HL-60/S4 treated with retinoic acid at 250 ng/mL for 4 days and 3 days (cell line): ENCODE data around the gene ADORA1.

Source experiments
- in situ Hi-C: fragments of 300-500 bp; cut with MboI; formaldehyde crosslinking; loops from 2 replicates; pipeline ENCODE4 v1.7.0; 2022; ENCODE audit warnings: low sequenced_read_pairs

The ADORA1 gene

DNA sequence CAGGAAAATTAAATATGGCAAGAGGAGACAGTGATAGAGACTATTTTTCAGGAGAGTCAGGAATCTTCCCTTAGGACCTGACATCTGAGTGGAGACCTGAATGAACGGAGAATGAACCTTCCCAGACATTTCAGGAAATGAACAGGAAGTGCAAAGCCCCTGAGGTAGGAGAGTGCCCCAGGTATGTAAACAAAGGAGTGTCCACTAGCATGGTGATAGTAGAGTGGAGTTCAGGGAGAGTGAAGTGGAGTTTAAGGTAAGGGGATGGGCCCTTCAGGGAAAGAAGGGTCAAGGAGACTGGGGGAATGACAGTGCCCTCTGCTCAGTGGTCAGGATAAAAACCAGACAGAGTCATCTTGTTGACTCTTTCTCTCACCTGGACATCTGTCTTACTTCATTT lies 28.8 kb downstream of the ADORA1 start:
- in situ Hi-C loops = no loop called here

DNA sequence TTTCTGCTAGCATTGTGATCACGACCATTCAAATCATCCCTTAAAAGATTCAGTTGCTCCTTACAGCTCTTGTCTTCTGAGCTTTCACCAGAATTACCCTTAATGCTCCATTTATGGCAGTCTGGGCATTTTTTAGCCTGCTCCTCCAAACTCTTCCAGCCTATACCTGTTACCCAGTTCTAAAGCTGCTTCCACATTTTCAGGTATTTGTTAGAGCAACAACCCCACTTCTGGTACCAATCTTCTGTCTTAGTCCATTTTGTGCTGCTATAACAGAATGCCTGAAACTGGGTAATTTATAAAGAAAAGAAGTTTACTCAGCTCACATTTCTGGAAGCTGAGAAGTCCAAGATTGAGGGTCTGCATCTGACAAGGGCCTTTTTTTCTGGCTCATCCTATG lies 30.9 kb downstream of the ADORA1 start:
- in situ Hi-C loops = no loop called here

DNA sequence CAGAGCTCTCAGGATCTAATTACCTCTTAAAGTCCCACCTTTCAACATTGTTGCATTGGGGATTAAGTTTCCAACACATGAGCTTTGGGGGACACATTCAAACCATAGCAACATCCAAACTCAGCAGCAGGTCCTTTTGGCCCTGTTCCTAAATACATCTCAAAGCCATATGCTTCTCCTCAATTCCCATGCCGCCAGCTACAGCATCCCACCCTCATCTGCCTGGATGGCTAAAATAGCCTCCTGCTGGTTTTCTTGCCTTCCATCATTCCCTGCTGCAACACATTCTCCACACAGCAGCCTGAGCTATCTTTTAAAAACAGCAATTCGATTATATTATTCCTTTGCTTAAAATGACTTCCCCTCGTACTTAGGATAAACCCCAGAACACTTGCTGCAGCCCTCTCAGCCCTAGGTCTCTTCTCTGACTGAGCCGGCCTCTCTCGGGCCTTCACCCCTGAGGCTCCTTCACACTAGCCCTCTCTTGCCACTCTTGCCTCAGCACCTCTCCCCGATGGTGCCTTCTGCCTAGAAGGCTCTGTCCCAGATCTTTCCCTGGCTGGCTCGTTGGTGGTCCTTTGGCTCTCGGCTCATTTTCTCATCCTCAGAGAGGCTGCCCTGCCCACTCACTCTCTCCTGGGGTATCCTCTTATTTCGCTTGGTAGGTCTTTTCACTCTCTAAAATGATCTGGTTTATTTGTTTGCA lies 31.6 kb downstream of the ADORA1 start:
- in situ Hi-C loops = no loop called here

DNA sequence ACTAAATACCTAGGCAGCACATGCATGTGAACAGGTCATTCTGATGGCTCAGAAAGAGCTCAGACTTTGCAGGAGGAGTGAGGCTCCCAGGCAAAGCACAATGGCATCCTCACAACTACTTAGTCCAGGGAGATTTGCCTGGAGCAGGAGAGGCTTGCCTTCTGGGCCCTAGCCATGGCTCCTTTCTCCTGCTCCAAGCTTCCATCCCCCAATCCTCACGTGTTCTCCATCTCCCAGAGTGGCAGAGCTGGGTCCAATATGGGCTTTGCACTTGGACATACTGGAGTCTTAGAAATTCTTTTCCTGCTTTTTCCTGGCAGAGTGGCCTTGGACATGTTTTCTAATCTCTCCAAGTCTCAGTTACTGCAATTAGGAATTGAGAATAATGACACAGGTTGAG lies 32.3 kb downstream of the ADORA1 start:
- in situ Hi-C loops = no loop called here

DNA sequence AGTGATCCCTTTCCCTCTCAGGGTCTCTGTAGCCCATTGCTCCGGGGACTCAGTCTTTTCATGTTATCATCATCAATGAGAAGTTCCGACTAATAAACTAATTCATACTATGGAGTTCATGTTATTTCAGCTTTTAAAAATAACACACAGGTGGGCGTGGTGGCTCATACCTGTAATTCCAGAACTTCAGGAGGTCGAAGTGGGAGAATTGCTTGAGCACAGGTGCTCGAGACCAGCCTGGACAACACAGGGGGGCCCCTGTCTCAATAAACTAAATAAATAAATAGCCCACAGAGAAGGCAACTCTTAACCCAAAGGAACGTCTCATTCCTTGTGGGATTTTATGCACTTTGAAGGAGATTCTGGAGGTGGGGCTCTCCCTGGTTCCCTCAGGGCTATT lies 33.6 kb downstream of the ADORA1 start:
- in situ Hi-C loops = no loop called here

DNA sequence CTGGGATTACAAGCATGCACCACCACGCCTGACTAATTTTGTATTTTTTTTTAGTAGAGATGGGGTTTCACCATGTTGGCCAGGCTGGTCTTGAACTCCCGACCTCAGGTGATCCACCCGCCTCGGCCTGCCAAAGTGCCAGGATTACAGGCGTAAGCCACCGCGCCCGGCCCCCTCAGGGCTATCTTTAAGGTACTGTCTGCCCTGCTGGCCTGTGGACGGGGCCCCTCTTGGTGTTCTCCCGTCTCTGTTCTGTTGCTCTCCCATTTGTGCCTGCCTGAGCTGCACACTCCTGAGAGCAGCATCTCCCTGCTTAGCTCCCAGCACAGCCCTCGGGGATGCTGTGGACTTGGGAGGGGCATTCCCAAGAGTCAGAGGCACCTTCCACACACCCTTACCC lies 34.2 kb downstream of the ADORA1 start:
- in situ Hi-C loops = no loop called here

DNA sequence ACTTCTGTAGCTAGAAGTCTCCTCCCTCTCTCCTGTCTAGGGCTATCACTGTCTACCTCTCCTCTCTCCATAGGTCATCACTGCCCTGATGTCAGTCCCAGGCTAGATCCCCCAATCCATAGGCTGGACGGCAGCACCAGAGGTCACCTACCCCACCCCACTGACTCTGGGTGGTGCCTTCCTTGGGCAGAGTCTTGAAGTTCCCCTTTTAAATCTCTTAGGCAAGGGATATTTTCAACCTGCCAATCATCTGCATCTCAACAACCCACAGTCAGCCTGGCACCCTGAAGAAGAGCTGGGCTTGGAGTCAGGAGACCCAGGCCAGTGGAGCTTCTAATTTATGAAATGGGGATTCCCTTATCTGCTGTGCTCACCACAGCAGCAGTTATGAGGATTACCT lies 34.9 kb downstream of the ADORA1 start:
- in situ Hi-C loops = no loop called here

DNA sequence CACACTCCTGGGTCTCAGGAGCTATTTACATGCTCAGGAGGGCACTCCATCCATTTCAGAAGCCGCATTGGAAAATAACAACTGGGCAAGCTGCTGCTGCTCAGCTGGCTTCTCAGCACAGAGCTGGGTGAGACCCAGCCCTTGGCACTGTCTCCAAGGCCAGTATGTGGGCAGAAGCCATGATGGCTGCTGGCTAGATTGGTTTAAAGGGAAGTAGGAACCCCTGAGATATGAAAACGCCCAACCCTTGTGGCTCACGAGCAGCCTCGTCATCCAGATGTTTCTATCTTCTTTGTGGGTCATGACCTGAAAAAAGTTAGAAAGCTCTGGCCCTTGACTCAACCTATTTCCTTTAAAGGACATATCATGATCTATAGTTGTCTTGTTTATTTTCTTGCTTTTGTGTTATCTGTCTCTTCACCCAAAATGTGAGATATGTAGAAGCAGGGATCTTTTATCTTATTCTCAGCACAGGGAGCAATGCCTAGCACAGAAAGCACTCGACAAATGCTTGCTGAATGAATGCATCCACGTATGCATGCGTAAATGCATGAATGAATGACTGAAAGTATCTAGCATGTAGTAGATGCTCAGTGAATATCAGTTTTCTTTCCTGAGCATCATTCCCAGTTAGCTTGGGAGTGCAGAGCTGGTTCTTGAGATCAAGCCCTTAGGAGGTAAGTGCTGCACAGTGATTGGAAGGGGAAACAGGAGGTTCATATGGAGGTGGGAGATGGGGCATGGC lies 36.5 kb downstream of the ADORA1 start:
- in situ Hi-C loops = no loop called here

DNA sequence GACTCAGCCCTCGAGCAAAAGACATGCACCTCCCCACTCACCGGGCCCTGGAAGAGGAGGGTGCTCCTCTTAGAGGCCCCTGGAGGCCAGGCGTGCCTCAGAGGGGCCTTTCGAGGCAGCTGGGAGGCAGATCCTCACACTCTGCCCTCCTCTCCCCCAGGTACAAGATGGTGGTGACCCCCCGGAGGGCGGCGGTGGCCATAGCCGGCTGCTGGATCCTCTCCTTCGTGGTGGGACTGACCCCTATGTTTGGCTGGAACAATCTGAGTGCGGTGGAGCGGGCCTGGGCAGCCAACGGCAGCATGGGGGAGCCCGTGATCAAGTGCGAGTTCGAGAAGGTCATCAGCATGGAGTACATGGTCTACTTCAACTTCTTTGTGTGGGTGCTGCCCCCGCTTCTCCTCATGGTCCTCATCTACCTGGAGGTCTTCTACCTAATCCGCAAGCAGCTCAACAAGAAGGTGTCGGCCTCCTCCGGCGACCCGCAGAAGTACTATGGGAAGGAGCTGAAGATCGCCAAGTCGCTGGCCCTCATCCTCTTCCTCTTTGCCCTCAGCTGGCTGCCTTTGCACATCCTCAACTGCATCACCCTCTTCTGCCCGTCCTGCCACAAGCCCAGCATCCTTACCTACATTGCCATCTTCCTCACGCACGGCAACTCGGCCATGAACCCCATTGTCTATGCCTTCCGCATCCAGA lies 37.7 kb downstream of the ADORA1 start:
- in situ Hi-C loops = no loop called here

DNA sequence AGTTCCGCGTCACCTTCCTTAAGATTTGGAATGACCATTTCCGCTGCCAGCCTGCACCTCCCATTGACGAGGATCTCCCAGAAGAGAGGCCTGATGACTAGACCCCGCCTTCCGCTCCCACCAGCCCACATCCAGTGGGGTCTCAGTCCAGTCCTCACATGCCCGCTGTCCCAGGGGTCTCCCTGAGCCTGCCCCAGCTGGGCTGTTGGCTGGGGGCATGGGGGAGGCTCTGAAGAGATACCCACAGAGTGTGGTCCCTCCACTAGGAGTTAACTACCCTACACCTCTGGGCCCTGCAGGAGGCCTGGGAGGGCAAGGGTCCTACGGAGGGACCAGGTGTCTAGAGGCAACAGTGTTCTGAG lies 38.3 kb downstream of the ADORA1 start:
- in situ Hi-C loops = no loop called here

DNA sequence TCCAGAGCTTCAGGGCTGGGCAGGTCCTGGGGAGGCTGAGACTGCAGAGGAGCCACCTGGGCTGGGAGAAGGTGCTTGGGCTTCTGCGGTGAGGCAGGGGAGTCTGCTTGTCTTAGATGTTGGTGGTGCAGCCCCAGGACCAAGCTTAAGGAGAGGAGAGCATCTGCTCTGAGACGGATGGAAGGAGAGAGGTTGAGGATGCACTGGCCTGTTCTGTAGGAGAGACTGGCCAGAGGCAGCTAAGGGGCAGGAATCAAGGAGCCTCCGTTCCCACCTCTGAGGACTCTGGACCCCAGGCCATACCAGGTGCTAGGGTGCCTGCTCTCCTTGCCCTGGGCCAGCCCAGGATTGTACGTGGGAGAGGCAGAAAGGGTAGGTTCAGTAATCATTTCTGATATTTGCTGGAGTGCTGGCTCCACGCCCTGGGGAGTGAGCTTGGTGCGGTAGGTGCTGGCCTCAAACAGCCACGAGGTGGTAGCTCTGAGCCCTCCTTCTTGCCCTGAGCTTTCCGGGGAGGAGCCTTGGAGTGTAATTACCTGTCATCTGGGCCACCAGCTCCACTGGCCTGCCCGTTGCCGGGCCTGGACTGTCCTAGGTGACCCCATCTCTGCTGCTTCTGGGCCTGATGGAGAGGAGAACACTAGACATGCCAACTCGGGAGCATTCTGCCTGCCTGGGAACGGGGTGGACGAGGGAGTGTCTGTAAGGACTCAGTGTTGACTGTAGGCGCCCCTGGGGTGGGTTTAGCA lies 38.8 kb downstream of the ADORA1 start:
- in situ Hi-C loops = no loop called here

DNA sequence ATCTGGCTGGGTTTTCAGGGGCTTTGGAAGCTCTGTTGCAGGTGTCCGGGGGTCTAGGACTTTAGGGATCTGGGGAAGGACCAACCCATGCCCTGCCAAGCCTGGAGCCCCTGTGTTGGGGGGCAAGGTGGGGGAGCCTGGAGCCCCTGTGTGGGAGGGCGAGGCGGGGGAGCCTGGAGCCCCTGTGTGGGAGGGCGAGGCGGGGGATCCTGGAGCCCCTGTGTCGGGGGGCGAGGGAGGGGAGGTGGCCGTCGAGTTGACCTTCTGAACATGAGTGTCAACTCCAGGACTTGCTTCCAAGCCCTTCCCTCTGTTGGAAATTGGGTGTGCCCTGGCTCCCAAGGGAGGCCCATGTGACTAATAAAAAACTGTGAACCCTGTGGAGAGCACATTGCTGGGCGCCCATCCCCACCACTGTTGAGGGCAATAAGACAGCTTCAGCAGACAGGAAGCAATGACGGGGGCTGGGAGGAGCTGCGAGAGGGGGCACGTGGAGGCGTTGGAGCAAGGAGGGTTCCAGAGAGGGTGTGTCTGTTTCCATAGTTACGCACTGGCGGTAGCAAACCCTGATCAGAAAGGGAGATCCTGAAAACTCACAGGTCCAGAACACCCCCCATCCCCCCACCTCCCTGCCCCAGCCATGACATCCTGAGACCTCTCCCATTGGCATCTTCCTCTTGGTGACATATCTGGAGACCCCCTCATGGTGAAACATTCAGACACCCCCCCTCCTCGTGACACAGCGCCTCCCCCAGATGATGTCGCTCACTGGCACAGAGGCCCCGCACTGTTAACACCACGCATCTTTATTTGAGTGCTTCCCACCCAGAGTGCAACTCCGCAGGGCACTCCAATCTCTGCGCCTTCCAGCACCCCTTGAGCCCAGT lies 39.7 kb downstream of the ADORA1 start:
- in situ Hi-C loops = no loop called here

DNA sequence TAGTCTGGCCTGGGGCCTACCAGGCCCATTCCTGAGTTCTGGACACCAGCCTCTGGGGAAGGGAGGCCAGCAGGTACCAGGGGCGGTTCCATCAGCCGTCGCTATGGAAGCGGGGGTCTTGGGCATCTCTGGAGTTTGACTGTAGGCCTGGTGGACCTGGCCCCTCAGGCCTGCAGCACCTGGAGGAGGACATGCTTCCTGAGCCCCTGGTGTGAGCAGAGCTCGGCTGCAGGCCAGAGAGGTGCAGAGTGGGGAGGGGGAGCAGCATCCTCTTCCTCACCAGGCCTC lies 40.3 kb downstream of the ADORA1 start:
- in situ Hi-C loops = no loop called here

DNA sequence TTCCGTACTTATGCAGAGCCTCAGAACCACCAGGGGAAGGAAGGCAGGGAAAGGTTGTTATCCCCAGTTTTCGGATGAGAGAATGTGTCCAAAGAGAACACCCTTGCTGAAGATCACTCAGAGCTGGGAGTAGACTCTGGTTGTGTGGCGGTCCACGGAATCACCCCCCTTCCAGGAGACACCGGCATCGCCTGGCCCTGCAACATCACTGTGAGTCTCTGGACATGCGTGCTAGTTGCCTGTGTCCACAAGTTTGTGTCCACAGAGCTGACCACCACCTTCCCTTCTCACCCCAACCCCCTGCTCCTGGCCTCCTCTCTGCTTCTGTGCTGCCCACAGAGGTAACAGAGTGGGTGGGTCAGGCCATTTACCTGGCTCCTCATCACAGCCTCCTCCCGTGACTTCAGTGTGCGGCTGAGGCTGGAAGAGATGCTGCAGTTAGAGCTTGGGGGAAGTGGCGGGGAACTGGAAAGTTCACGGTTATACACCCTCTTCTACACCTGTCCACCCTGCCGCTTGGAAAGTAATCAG lies 40.8 kb downstream of the ADORA1 start:
- in situ Hi-C loops = no loop called here

DNA sequence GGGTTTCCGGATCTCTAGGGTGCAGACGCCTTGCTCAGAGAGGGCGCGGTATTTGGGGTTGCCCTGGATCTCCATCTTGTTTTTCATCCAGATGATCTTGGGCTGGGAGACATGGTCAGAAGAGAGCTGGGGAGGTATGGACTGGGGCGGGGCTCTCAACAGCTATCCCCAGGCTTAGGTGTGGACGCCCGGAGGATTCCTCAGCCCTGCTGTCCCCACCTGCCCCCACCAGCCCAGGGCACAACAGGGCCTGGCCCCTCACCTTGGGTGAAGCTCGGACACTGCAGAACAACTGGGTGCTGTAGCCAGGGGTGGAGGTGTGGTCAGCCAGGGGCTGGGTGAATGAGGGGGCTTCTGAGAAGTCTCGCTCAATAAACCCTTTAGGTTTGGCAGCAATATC lies 41.5 kb downstream of the ADORA1 start:
- in situ Hi-C loops = no loop called here

DNA sequence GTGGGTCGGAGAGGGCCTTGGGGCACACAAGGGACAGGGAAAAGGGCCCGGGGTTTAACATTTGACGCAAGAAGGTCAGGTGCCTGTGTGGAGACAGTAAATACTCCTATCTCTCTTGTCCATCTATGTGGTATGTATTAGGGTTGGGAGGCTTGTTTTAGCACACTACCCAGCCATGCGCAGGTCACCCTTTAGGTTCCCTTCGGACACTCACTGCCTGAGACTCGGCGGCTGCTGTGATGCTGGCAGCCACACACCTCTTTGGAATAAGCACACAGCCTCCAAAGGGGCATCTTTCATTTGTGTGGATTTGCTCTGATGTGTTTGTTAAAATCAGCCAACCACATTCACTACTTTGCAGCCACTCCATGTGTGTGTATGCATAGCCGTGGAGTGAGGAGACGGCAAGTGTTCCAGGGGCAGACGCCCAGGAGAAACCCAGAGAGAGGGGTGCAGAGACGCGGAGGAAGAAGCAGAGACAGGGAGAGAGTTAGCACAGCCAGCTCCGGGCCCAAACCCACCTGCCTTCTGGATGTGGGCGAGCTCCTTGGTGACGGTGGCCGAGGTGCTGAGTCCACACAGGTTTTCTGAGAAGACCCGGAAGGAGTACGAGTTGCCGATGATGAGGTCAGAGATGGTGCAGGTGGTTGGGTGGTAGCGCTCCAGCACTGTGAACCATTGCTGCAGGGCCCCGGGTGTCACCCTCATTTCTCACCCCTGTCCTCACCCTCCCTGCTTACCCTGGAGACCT lies 42.4 kb downstream of the ADORA1 start:
- in situ Hi-C loops = no loop called here

DNA sequence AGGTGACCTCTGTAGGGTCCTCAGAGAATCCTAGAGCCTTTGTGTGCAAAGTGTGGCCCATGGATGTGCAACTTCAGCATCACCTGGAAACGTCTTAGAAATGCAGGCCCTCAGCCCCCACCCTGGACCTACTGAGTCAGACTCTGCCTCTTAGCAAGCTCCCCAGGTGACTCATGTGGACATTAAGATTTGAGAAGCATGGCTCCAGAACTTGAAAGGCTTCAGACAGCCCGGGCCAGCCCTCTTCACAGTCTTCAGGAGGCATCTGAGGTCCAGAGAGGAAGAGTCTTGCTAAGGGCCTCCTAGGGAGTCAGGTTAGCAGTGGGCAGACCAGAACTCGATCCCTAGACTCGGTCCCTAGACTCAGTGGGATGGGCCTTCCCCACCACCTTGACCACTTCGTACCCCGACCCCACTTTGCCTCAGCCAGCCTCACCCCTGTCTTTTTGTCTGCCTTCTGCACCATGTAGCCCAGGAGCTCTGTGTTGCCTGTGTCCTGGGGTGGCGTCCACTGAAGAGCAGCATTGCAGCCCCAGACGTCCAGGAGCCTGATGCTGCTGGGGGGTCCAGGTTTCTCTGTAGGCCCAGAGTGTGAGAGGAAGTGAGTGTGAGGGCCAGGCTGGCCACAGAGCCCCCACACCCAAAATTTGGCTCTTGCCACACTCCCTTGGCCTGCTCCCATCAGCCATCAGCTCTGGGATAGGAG lies 43.3 kb downstream of the ADORA1 start:
- in situ Hi-C loops = no loop called here

DNA sequence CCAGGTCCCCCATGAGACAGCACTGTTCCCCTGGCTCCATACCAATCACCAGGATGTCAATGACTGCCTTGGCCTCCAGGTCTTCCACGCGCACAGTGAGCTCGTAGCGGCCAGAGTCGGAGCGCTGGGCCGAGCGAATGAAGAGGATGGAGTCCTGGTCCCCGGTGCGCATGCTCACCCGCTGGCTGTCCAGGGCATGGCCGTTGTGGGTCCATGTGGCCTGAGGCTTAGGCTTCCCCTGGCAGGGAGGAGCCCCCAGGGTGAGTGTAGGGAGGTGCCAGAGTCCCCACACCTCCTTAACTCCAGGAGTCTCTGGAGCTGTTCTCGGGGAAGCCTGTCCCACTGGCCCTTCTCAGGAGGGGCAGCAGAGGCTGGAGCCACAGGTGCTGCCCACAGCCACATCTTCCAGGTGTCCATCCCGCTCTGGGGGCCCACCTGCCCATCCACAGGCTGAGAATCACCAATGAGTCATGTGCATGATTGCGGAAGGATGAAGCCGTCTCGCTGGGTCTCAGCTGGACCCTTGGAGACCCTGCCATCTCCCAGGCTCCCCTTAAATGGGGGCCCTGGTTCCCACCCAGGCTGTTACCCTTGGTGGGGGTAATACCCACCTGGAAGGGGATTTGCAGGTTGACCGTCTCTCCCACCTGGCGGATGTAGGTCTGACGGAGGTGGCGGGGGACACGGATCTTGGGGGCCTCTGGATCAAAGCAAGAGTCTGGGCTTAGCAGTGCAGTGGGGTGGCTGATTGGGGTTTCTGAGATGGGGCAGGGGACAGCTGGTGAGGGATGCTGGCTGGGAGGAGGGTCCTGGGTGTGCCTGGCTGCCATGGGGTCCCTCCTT lies 44.0 kb downstream of the ADORA1 start:
- in situ Hi-C loops = no loop called here
